ENCODE measurements around the gene IMMP2L.

Gene IMMP2L

GRCh38 chr7:110894111-110894510 lies 668.2 kb downstream of the IMMP2L start:
- peaks cover 14% of the 10 kb centered on the region for H3K9me3 ChIP-seq (ENCODE audit: control insufficient read depth, insufficient read depth, low read depth, low read length)
- H3K4me1 ChIP-seq (ENCODE audit: control insufficient read depth, insufficient read depth, low read length): no peaks in the 10 kb centered on the region
- H3K27me3 ChIP-seq (ENCODE audit: control insufficient read depth, insufficient read depth, low read length): no peaks in the 10 kb centered on the region
- no peak overlapping the region for H3K27ac ChIP-seq (ENCODE audit: low read depth, low read length)
- H3K36me3 ChIP-seq (ENCODE audit: control insufficient read depth, insufficient read depth, low read length): no peaks in the 10 kb centered on the region
- H3K9ac ChIP-seq (ENCODE audit: low read length): no peak overlapping the region
- no peak overlapping the region for H3K4me3 ChIP-seq (ENCODE audit: low read depth, low read length)

GRCh38 chr7:110891197-110891596 lies 671.1 kb downstream of the IMMP2L start:
- no peak overlapping the region for H3K4me3 ChIP-seq (ENCODE audit: low read depth, low read length)
- H3K36me3 ChIP-seq (ENCODE audit: control insufficient read depth, insufficient read depth, low read length): no peaks in the 10 kb centered on the region
- H3K27ac ChIP-seq (ENCODE audit: low read depth, low read length): no peak overlapping the region
- no peaks in the 10 kb centered on the region for H3K27me3 ChIP-seq (ENCODE audit: control insufficient read depth, insufficient read depth, low read length)
- peaks cover 7% of the 10 kb centered on the region; the same call in 1 of the 2 replicates for H3K9me3 ChIP-seq (ENCODE audit: control insufficient read depth, insufficient read depth, low read depth, low read length)
- H3K4me1 ChIP-seq (ENCODE audit: control insufficient read depth, insufficient read depth, low read length): no peaks in the 10 kb centered on the region
- no peak overlapping the region for H3K9ac ChIP-seq (ENCODE audit: low read length)

GRCh38 chr7:110890101-110890500 lies 672.2 kb downstream of the IMMP2L start:
- H3K9me3 ChIP-seq (ENCODE audit: control insufficient read depth, insufficient read depth, low read depth, low read length): peaks cover 3% of the 10 kb centered on the region; the same call in 1 of the 2 replicates
- H3K27me3 ChIP-seq (ENCODE audit: control insufficient read depth, insufficient read depth, low read length): no peaks in the 10 kb centered on the region
- H3K9ac ChIP-seq (ENCODE audit: low read length): no peak overlapping the region
- H3K27ac ChIP-seq (ENCODE audit: low read depth, low read length): no peak overlapping the region
- H3K4me3 ChIP-seq (ENCODE audit: low read depth, low read length): no peak overlapping the region
- H3K36me3 ChIP-seq (ENCODE audit: control insufficient read depth, insufficient read depth, low read length): no peaks in the 10 kb centered on the region
- no peaks in the 10 kb centered on the region for H3K4me1 ChIP-seq (ENCODE audit: control insufficient read depth, insufficient read depth, low read length)

GRCh38 chr7:110889335-110889734 lies 673.0 kb downstream of the IMMP2L start:
- no peaks in the 10 kb centered on the region for H3K4me1 ChIP-seq (ENCODE audit: control insufficient read depth, insufficient read depth, low read length)
- H3K9ac ChIP-seq (ENCODE audit: low read length): no peak overlapping the region
- H3K27ac ChIP-seq (ENCODE audit: low read depth, low read length): no peak overlapping the region
- no peaks in the 10 kb centered on the region for H3K27me3 ChIP-seq (ENCODE audit: control insufficient read depth, insufficient read depth, low read length)
- H3K4me3 ChIP-seq (ENCODE audit: low read depth, low read length): no peak overlapping the region
- H3K9me3 ChIP-seq (ENCODE audit: control insufficient read depth, insufficient read depth, low read depth, low read length): no peaks in the 10 kb centered on the region
- no peaks in the 10 kb centered on the region for H3K36me3 ChIP-seq (ENCODE audit: control insufficient read depth, insufficient read depth, low read length)

- H3K9me3 ChIP-seq (ENCODE audit: control insufficient read depth, insufficient read depth, low read depth, low read length): no peaks in the 10 kb centered on the region
- H3K27ac ChIP-seq (ENCODE audit: low read depth, low read length): no peak overlapping the region
- no peak overlapping the region for H3K4me3 ChIP-seq (ENCODE audit: low read depth, low read length)
- H3K4me1 ChIP-seq (ENCODE audit: control insufficient read depth, insufficient read depth, low read length): no peaks in the 10 kb centered on the region
- H3K9ac ChIP-seq (ENCODE audit: low read length): no peak overlapping the region
- no peaks in the 10 kb centered on the region for H3K27me3 ChIP-seq (ENCODE audit: control insufficient read depth, insufficient read depth, low read length)
- no peaks in the 10 kb centered on the region for H3K36me3 ChIP-seq (ENCODE audit: control insufficient read depth, insufficient read depth, low read length)
Measured at GRCh38 chr7:110888641-110889040, 673.7 kb downstream of the IMMP2L start.

GRCh38 chr7:110885474-110885873 lies 676.8 kb downstream of the IMMP2L start:
- H3K9me3 ChIP-seq (ENCODE audit: control insufficient read depth, insufficient read depth, low read depth, low read length): no peaks in the 10 kb centered on the region
- H3K4me3 ChIP-seq (ENCODE audit: low read depth, low read length): no peak overlapping the region
- H3K27ac ChIP-seq (ENCODE audit: low read depth, low read length): no peak overlapping the region
- no peak overlapping the region for H3K9ac ChIP-seq (ENCODE audit: low read length)
- no peaks in the 10 kb centered on the region for H3K36me3 ChIP-seq (ENCODE audit: control insufficient read depth, insufficient read depth, low read length)
- H3K4me1 ChIP-seq (ENCODE audit: control insufficient read depth, insufficient read depth, low read length): no peaks in the 10 kb centered on the region
- H3K27me3 ChIP-seq (ENCODE audit: control insufficient read depth, insufficient read depth, low read length): no peaks in the 10 kb centered on the region

- H3K27ac ChIP-seq (ENCODE audit: low read depth, low read length): no peak overlapping the region
- no peaks in the 10 kb centered on the region for H3K36me3 ChIP-seq (ENCODE audit: control insufficient read depth, insufficient read depth, low read length)
Measured at GRCh38 chr7:110881721-110882120, 680.6 kb downstream of the IMMP2L start.

GRCh38 chr7:110880971-110881370 lies 681.3 kb downstream of the IMMP2L start:
- no peak overlapping the region for H3K9ac ChIP-seq (ENCODE audit: low read length)
- H3K4me1 ChIP-seq (ENCODE audit: control insufficient read depth, insufficient read depth, low read length): no peaks in the 10 kb centered on the region
- H3K27me3 ChIP-seq (ENCODE audit: control insufficient read depth, insufficient read depth, low read length): no peaks in the 10 kb centered on the region
- H3K27ac ChIP-seq (ENCODE audit: low read depth, low read length): no peak overlapping the region
- H3K36me3 ChIP-seq (ENCODE audit: control insufficient read depth, insufficient read depth, low read length): no peaks in the 10 kb centered on the region
- no peak overlapping the region for H3K4me3 ChIP-seq (ENCODE audit: low read depth, low read length)
- H3K9me3 ChIP-seq (ENCODE audit: control insufficient read depth, insufficient read depth, low read depth, low read length): no peaks in the 10 kb centered on the region

More at GRCh38 chr7:110881721-110882120, 680.6 kb downstream of the IMMP2L start:
- no peaks in the 10 kb centered on the region for H3K27me3 ChIP-seq (ENCODE audit: control insufficient read depth, insufficient read depth, low read length)
- no peaks in the 10 kb centered on the region for H3K4me1 ChIP-seq (ENCODE audit: control insufficient read depth, insufficient read depth, low read length)
- H3K9ac ChIP-seq (ENCODE audit: low read length): no peak overlapping the region
- H3K9me3 ChIP-seq (ENCODE audit: control insufficient read depth, insufficient read depth, low read depth, low read length): no peaks in the 10 kb centered on the region
- H3K4me3 ChIP-seq (ENCODE audit: low read depth, low read length): no peak overlapping the region

GRCh38 chr7:110877016-110877415 lies 685.3 kb downstream of the IMMP2L start:
- Histone ChIP-seq H3K27me3 (ENCODE audit: control insufficient read depth, insufficient read depth, low read length) (no peaks in the 10 kb centered on the region), H3K27ac (ENCODE audit: low read depth, low read length) (no peak overlapping the region), H3K4me3 (ENCODE audit: low read depth, low read length) (no peak overlapping the region), H3K9me3 (ENCODE audit: control insufficient read depth, insufficient read depth, low read depth, low read length) (no peaks in the 10 kb centered on the region), H3K9ac (ENCODE audit: low read length) (no peak overlapping the region), H3K36me3 (ENCODE audit: control insufficient read depth, insufficient read depth, low read length) (no peaks in the 10 kb centered on the region), H3K4me1 (ENCODE audit: control insufficient read depth, insufficient read depth, low read length) (peaks cover 3% of the 10 kb centered on the region)

- Histone ChIP-seq H3K27ac (ENCODE audit: low read depth, low read length) (no peak overlapping the region), H3K27me3 (ENCODE audit: control insufficient read depth, insufficient read depth, low read length) (no peaks in the 10 kb centered on the region), H3K9me3 (ENCODE audit: control insufficient read depth, insufficient read depth, low read depth, low read length) (no peaks in the 10 kb centered on the region), H3K9ac (ENCODE audit: low read length) (no peak overlapping the region), H3K36me3 (ENCODE audit: control insufficient read depth, insufficient read depth, low read length) (no peaks in the 10 kb centered on the region), H3K4me3 (ENCODE audit: low read depth, low read length) (no peak overlapping the region), H3K4me1 (ENCODE audit: control insufficient read depth, insufficient read depth, low read length) (peaks cover 18% of the 10 kb centered on the region)
Measured at GRCh38 chr7:110875346-110875745, 686.9 kb downstream of the IMMP2L start.

GRCh38 chr7:110871856-110872255 lies 690.4 kb downstream of the IMMP2L start:
- Histone ChIP-seq H3K9ac (ENCODE audit: low read length) (no peak overlapping the region), H3K4me3 (ENCODE audit: low read depth, low read length) (no peak overlapping the region), H3K4me1 (ENCODE audit: control insufficient read depth, insufficient read depth, low read length) (peaks cover 18% of the 10 kb centered on the region), H3K27ac (ENCODE audit: low read depth, low read length) (no peak overlapping the region; the same call in 1 of the 2 replicates), H3K36me3 (ENCODE audit: control insufficient read depth, insufficient read depth, low read length) (no peaks in the 10 kb centered on the region), H3K9me3 (ENCODE audit: control insufficient read depth, insufficient read depth, low read depth, low read length) (no peaks in the 10 kb centered on the region), H3K27me3 (ENCODE audit: control insufficient read depth, insufficient read depth, low read length) (no peaks in the 10 kb centered on the region)

- peaks cover 18% of the 10 kb centered on the region for H3K4me1 ChIP-seq (ENCODE audit: control insufficient read depth, insufficient read depth, low read length)
- no peaks in the 10 kb centered on the region for H3K9me3 ChIP-seq (ENCODE audit: control insufficient read depth, insufficient read depth, low read depth, low read length)
- no peak overlapping the region for H3K27ac ChIP-seq (ENCODE audit: low read depth, low read length)
- no peaks in the 10 kb centered on the region for H3K36me3 ChIP-seq (ENCODE audit: control insufficient read depth, insufficient read depth, low read length)
- no peaks in the 10 kb centered on the region for H3K27me3 ChIP-seq (ENCODE audit: control insufficient read depth, insufficient read depth, low read length)
- no peak overlapping the region for H3K9ac ChIP-seq (ENCODE audit: low read length)
- H3K4me3 ChIP-seq (ENCODE audit: low read depth, low read length): no peak overlapping the region
Measured at GRCh38 chr7:110870926-110871325, 691.4 kb downstream of the IMMP2L start.

All from HUES6 (cell line).